Activated T-helper 1 cell treated with anti-CD3 and anti-CD28 coated beads, Interleukin-2, amount 50 U/mL, for 16 hours (primary cell): ENCODE measurements around the gene BFSP1.

Experiments used
- DNase-seq, 2 donors: peaks; one replicate each; pipeline ENCODE4 v3.0.0-alpha.2; 2020; ENCODE audit warnings: low read depth in 1 of 2, low spot score in 1 of 2

The BFSP1 gene

DNA sequence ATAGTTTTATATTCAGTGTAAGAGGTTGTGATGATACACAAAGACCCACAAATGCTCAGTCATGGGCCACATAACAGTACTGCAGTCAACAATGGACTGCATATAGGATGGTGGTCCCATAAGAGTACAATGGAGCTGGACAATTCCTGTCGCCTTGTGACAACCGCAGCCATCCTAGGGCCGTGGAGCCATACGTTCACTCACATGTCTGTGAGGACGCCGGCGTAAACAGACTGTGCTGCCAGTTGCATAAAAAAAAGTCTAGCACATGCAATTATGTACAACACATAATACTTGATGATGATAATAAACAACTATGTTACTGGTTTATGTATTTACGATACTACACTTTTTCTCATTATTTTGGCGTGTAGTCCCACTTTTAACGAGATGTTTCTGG is 30.9 kb downstream of the BFSP1 start:
- DNase-seq, result no peak

DNA sequence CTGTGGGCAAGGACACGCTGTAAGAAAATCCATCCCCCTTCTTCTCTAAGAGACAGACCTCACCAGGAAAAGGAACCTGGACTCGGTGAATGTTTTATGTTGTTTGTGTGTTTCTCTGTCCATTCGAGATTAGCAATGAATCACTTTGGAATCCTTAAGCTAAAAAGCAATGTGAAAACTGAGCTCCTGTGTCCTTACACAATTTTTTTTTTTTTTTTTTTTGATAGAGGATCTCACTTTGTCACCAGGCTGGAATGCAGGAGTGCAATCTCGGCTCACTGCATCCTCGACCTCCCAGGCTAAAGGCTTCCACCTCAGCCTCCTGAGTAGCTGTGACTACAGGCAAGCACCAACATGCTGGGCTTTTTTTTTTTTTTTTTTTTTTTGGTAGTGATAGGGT is 32.1 kb downstream of the BFSP1 start:
- no peak for DNase-seq

DNA sequence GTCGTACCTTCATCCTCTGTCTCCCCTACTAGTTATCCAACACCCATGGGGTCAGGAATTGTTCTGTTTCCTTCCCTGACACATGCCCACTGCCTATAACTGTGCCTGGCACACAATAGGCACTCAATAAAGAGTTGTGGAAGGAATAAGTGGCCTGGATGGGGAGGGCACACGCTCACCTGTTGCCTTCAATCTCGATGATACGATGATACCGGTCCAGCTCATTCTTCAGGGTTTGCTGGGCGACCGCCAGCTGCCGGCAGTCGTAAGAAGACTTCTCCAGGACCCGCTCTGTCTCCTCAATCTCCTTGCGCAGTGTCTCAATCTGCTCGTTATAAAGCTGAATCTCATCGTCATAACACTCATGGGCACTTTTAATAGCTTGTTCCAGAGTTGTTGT is 32.5 kb downstream of the BFSP1 start:
- no peak for DNase-seq

DNA sequence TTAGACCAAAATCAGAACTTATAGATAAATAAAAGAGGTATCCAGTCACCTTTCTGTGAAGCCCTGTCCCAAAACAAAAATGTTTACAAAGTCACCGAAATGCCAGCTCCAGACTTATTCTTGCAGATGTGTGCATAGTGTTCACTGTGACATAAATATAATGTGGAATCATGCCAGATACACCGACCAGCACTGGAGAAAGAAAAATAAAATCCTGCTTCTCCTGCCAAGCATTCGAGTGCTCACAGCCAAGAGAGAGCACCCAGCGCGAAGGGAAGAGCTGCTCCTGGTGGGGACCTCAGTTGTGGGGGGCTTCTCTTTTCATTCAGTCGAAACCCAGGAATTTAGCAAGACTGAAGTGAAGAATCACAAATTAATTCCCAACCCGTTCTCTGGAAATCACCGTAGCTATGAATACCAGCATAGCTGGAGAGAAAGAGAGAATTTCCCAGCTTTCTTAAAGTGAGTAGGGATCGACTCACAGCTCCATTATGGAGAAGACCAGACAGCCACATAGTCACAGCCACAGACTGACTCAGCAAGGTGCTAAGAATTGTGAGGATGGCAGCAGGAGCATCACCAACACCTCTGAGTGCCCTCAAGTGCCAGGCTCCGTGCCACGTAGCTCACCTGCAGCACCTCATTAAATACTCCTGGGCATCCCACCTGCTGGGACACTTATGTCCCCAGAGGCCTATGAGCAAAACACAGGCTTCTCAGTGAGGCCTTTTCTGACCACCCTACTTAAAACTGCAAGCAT is 33.2 kb downstream of the BFSP1 start:
- no peak for DNase-seq

DNA sequence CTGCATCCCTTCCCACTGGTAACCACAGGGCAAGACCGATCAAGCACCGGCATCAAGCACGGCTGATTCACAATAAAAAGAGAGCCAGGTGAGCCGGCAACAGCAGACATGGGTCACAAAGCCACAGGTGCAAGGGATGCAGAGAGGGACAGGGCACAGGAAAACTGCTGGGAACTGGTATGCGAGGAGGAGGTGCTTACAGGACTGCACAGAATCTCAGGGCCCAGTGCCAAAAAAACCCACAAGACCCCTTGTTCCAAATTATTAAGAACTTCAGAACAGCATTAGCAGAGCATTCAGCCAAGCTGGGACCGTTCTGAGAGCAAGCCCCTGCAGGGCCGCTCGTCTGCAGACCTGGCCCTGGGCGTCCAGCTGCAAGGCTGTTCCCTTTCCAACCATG is 35.4 kb downstream of the BFSP1 start:
- no peak for DNase-seq

DNA sequence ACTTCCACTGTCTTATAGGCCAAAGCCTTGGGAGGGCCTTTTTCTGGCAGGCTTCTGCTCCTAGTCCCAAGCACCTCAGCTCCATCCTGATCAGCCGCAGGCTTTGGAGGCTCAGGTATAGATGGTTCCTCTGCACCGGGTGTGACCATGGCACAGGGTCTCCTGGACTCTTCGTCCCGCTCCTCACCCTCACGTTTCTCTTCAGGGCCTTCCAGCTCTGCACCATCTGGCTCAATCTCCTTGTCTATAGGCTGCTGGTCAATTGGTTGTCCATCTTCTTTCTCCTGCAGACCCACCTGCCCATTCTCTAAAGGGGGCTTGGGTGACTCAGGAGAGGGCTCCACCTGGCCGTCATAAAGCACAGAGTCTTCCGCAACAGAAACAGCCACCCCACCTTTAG is 37.0 kb downstream of the BFSP1 start:
- no peak for DNase-seq

DNA sequence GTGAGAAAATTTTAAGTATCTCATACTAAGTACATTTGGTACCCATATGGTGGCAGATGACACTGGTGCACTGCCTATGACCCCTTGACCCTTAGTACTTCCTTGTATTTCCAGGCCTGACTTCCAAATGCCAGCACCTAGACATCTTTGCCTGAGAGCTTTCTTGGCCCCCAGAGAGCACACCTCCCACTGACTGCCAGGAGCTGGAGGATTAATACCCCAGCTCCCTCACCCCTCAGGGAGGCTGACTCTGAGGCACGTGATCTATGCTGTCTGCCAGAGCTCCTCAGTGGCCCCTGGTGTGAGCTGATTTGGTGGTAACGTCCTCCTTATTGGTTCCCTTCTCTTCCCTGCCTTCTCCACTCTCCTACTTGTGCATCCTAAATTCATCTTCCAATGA is 38.0 kb downstream of the BFSP1 start:
- no peak for DNase-seq

DNA sequence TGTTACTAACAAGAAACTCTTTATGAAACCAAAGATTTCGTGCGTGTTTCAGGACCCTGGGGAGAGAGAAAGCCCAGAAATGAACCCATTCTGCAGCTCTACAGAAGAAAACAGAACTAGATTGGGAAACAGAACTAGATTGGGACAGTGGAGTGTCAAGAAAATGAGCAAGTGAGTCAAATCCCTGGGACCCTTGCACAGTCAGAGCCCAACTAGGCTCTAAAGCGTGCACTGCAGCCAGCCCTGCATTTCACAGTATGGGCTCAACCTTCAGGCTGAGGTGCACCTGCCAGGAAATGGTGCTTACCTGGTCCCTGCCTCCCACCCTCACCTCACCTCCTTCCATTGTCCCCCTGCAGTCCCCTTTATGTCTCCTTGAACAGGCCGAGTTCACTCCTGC is 39.7 kb downstream of the BFSP1 start:
- no peak for DNase-seq

DNA sequence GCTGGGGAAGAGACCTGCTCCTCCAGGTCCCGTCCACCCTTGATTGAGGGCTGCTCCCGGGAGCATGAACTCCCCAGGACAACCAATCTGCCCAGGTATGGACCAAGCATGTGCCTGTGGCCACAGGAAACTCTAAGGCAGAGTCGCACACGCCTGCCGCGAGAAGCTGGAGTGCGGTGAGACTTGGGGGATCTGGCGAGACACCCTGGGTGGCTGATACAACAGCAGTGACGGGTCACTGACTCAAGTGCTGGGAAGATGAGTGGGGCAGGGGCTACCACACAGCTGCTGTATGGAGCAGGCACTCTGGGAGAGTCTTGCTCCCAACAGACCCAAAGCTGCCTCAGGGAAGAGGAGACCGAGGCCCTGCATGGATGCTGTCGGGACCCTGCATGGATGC is 40.1 kb downstream of the BFSP1 start:
- DNase-seq, result no peak

DNA sequence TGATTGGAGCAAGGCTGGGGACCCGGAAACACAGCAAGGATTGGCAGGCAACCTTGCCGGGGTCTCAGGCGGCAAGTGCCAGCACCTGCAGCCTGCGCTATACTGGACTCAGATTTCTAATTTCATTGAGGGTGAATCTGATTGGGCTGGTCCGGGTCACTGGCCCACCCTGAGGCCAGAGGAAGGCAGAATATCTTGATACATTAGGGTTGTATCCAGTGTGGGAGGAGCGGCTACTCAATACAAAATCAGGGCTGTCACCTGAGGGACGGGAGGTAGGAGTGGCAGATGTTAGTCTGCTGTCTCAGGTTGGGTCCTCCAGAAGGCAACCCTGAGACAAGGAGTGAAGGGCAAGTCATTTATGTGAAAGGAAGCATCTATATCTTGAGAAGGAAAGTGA is 40.7 kb downstream of the BFSP1 start:
- DNase-seq, result no peak

DNA sequence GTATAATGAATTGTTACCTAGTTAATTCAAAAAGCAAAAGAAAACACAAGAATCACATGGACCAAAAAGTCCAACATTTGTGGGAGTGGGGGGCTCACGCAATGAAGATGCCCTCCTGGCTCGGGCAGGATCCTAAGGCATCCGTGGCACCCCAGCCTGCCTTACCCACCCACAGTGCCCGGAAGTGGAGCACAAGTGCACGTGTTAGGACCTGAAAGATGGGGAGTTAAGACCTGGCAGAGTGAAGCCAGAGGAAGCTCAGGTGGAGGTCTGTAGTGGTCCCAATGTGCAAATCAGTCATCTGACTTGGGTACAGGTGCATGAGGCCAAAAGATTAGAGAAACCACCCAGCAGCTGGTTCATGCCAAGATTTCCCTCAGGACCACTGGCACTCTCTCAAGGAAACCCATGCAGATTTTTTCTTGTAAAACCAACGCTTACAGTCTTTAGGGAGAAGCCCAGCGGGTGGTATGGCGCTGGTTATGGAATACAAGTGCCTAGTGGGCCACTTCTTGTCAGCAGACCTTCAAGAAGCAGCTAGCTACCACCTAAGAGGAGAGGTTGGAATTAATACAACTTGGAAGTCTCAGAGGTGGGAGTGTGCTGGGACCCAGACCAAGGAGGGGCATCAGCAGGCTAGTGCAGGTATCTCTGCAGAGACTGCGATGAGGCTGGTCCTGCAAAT is 42.1 kb downstream of the BFSP1 start:
- no peak for DNase-seq

DNA sequence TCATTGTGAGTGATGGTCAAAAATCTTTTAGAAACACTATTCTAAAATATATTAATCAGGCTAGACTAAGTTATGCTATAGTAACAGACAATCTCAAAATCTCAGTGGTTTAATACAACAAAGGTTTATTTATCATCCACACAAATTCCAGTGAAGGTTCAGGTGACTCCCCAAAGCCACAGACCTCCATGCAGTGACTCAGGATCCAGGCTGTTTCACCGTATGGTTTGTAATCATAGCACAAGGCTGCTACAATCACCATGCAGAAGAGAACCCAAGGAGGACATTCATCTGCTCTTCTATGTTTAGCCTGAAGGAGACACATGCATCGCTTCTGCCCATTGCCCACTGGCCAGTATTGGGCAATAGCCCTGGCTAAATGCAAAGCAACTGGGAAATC is 46.2 kb downstream of the BFSP1 start:
- no peak for DNase-seq

DNA sequence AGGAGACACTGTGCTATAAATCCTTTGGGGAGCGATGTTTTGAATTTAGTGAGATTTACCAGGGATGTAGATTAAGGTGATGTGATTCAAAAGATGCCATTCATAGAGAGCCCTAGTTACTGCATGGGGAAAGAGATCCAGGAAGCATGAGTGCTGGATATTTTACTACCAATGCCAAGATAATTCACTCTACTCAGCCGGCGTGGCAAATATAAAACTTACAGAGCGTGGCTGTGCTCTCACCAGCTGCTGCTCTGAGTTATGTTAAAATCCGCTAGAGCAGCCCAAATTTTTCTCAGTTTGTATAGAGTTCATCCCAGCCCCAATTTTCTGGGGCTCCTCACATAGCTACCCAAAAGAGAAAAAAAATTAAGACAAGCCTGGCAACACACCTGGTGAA is 48.6 kb downstream of the BFSP1 start:
- no peak for DNase-seq

DNA sequence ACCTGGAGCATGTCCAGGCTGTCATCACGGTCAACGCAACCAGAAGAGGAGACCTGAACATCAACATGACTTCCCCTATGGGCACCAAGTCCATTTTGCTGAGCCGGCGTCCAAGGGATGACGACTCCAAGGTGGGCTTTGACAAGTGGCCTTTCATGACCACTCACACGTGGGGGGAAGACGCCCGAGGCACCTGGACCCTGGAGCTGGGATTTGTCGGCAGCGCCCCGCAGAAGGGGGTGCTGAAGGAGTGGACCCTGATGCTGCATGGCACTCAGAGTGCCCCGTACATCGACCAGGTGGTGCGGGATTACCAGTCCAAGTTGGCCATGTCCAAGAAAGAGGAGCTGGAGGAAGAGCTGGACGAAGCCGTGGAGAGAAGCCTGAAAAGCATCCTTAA is 49.5 kb downstream of the BFSP1 start:
- no peak for DNase-seq

DNA sequence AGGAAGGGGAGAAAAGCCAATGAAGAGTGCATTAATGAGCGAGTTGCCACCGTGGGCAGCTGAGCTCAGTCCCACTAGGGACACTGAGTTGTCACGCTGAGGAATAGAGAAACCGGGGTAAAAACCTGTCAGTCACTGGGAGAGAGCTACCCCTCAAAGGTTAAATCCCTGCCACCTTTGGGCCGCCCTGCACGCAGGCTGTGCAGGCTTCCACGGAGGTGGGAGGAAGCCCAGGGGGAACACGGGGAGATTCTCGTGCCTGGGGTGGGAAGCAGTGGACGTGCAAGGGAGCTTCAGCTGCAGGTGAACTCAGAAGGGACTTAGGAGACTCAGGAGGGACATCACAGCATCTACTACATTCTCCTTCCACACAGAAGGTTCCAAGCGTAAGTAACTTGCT is 50.5 kb downstream of the BFSP1 start:
- DNase-seq, result no peak

DNA sequence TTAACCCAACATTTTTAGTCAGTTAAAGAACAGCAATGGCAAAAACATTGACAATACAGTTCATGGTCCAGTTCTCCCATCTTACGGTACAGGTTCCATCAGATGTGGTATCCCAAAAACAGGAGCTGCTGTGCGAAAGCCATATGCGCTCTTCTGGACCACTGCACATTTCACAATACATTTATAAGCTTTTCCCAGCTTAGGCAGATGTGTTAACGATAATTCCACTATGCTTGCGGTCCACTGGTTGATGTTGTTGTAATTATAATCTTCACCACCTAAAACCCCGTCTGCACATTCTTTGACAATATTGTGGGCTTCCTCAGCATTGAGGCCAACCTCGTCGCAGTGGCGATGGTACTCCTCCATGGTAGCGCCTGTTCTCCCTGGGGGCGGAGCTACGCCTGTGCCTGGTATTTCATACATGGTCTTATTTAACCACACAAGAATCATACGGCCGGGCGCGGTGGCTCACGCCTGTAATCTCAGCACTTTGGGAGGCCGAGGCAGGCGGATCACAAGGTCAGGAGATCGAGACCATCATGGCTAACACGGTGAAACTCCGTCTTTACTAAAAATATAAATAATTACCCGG is 52.0 kb downstream of the BFSP1 start:
- no peak for DNase-seq

DNA sequence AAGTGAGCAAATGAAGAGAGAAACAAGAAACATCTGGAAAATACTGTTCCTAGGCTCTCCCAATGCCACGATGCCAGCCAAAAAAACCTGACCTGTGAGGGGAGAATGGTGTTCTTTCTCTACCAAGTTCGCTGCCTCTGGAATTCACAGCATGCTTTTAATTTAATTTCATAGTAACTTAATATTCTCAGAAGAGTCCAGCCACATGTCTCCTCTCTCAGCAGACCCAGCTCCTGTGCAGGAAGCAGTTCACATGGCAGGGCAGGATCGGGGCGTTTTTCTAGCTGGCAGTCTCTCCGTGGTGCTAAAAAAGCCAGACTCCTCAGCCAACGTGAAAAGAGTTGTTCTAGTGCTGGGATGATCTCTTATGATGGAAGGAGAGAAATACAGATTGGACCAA is 57.5 kb downstream of the BFSP1 start:
- DNase-seq, result no peak

DNA sequence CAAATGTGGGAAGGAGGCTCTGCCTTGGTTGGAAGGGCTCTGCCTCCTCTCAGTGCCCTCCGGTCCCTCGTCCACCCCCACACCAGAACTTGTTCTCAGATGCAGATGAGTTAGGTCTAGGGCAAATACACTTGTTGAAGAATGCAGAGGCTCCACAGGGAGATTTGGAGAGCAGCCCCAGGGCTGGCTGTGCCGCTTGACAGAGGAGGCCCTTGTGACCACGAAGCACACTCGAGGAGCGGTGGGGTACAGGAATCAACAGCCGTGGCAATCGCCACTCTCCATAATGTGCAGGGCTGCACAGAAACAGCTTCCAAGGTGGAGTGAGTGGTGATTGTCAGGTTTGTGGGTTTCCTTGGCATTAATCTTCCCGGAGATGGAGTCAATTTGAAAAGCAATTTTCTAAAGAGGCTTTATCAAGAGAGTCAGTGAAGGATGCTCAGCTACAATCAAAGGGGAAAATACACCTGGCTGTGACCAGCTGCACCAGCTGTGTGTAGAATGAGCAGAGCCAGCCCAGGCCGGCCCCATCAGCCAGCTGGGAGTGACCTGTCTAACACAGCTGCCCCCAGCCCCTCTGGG is 59.5 kb downstream of the BFSP1 start:
- DNase-seq, result no peak

DNA sequence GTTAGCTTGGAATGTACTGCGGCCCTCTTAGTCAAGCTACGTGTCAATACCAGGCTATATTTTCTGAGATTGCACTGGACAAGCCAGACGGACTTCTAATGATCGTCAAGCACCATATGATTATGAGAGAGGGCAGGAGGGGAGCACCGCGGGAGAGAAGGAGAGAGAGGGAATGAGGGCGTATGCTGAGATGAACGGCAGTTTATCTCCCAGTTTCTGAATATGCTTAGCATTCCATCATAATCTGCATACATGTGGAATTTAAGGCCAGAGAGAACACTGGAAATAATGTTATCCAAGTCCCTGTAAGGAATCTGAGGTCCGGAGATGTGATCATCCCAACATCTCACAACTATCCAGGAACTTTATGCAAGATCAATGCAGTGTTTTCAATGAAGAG is 60.2 kb downstream of the BFSP1 start:
- no peak for DNase-seq

DNA sequence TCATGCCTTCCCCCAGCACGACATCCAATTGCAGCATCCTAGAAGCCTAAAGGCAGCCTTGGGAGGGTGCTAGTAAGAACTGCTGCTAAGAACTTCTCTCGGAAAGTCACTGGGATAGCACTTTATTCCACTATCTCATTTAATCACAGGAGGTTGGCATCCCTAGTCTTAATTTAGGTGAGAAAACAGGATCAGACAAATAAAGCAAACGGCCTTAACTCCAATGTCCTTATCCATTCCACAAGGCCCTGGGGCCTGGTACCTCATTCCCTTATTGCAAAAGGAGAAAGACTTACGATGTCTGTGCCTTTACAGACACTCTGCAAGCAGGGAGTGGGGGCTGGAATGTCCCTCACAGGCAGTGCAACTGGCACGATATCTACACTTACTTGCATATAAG is 60.7 kb downstream of the BFSP1 start:
- no peak for DNase-seq

DNA sequence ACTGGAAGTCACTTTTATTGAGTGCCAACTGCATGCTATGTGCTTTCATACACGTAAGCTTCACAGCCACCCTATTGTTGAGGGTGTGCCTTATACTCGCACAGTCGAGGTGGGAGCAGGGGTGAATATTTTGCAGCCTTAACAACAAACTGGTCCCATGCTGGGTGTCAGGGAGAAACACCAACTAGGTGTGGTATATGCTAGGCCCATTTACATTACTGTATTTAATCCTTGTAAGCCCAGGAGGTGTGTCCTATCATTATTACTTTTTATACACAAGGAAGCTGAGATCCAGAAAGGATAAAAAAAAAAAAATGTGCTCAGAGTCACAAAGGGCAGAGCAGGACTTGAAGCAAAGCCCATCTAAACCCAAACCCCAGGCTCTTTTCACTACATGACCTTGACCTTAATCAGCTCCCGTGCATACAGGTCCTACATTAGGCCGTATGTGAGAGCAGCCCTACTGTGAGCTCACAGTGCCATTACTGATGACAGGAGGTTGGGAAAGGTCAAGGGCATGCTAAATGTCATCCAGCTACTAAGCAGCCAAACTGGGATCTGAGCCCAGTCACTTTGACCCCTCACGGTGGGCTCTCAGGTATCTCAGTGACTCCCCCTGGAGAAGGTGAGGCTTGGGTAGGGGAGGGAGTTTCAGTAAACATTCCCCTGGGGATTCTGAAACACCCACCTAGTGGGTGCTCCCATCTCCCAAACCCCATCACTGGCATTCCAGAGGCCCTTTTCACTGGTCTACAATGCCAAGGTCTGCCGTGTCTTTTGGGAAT is 61.7 kb downstream of the BFSP1 start:
- no peak for DNase-seq
